Measurements from ENCODE around the gene PREX1.

Gene PREX1

GRCh38 chr20:48597521-48598302 lies 230.1 kb downstream of the PREX1 start:
- no peak for DNase-seq

GRCh38 chr20:48596334-48596898 lies 231.4 kb downstream of the PREX1 start:
- DNase-seq: no peak

- DNase-seq: no peak
Observed at GRCh38 chr20:48595495-48596333, 232.1 kb downstream of the PREX1 start.

GRCh38 chr20:48594533-48594932 lies 233.3 kb downstream of the PREX1 start:
- no peak for DNase-seq

- no peak for DNase-seq
Observed at GRCh38 chr20:48592107-48592940, 235.5 kb downstream of the PREX1 start.

- DNase-seq: no peak
Observed at GRCh38 chr20:48586730-48587129, 241.1 kb downstream of the PREX1 start.

- DNase-seq: peak; percentile 60
Observed at GRCh38 chr20:48585061-48585870, 242.5 kb downstream of the PREX1 start.

GRCh38 chr20:48584391-48585060 lies 243.3 kb downstream of the PREX1 start:
- no peak for DNase-seq

- no peak for DNase-seq
Observed at GRCh38 chr20:48583801-48584200, 244.0 kb downstream of the PREX1 start.

- DNase-seq: no peak
Observed at GRCh38 chr20:48583171-48583570, 244.6 kb downstream of the PREX1 start.

GRCh38 chr20:48582673-48582985 lies 245.2 kb downstream of the PREX1 start:
- DNase-seq: no peak

GRCh38 chr20:48581167-48581566 lies 246.6 kb downstream of the PREX1 start:
- DNase-seq: no peak

- DNase-seq: no peak
Observed at GRCh38 chr20:48578397-48579098, 249.3 kb downstream of the PREX1 start.

- DNase-seq: no peak
Observed at GRCh38 chr20:48577557-48577956, 250.2 kb downstream of the PREX1 start.

GRCh38 chr20:48574383-48574782 lies 253.4 kb downstream of the PREX1 start:
- DNase-seq: no peak

Data from retina (tissue), 1 donor.